ENCODE data around the gene CDC42BPB.
A peak's percentile ranks its signal among the peaks of the same experiment; 100 is the strongest.
"Not testable (repeated sequence)": the region's sequence is repeated elsewhere in the genome, so short reads cannot be mapped to it uniquely, and the experiment has no call there.

CDC42BPB gene

GRCh38 chr14:103041464-103041863 is 15.9 kb downstream of the CDC42BPB start:
- DNase-seq, result no peak

- no peak for DNase-seq
Measured at GRCh38 chr14:103033681-103034096, 23.7 kb downstream of the CDC42BPB start.

GRCh38 chr14:103031956-103032355 is 25.4 kb downstream of the CDC42BPB start:
- no peak for DNase-seq

GRCh38 chr14:103031566-103031911 is 25.8 kb downstream of the CDC42BPB start:
- DNase-seq, result no peak

- DNase-seq, result no peak
Measured at GRCh38 chr14:103030741-103031565, 26.4 kb downstream of the CDC42BPB start.

- DNase-seq, result no peak
Measured at GRCh38 chr14:103029936-103030335, 27.4 kb downstream of the CDC42BPB start.

- no peak for DNase-seq
Measured at GRCh38 chr14:103028772-103029171, 28.6 kb downstream of the CDC42BPB start.

GRCh38 chr14:103028161-103028767 is 29.1 kb downstream of the CDC42BPB start:
- DNase-seq, result no peak

- no peak for DNase-seq
Measured at GRCh38 chr14:103027451-103027850, 29.9 kb downstream of the CDC42BPB start.

- no peak for DNase-seq
Measured at GRCh38 chr14:103026988-103027387, 30.4 kb downstream of the CDC42BPB start.

- DNase-seq, result not testable (repeated sequence)
Measured at GRCh38 chr14:103026196-103026595, 31.2 kb downstream of the CDC42BPB start.

- no peak for DNase-seq
Measured at GRCh38 chr14:103023881-103024473, 33.4 kb downstream of the CDC42BPB start.

GRCh38 chr14:103022685-103023044 is 34.7 kb downstream of the CDC42BPB start:
- no peak for DNase-seq

GRCh38 chr14:103022002-103022684 is 35.2 kb downstream of the CDC42BPB start:
- no peak for DNase-seq

- no peak for DNase-seq
Measured at GRCh38 chr14:103021684-103022001, 35.7 kb downstream of the CDC42BPB start.

- DNase-seq, result no peak
Measured at GRCh38 chr14:103020271-103021170, 36.8 kb downstream of the CDC42BPB start.

- DNase-seq, result peak; percentile 43 to 46
Measured at GRCh38 chr14:103019826-103020225, 37.5 kb downstream of the CDC42BPB start.

- DNase-seq, result no peak
Measured at GRCh38 chr14:103019236-103019635, 38.1 kb downstream of the CDC42BPB start.

- no peak for DNase-seq
Measured at GRCh38 chr14:103016594-103016993, 40.8 kb downstream of the CDC42BPB start.

- no peak for DNase-seq
Measured at GRCh38 chr14:103016071-103016470, 41.3 kb downstream of the CDC42BPB start.

GRCh38 chr14:103015426-103015825 is 41.9 kb downstream of the CDC42BPB start:
- DNase-seq, result no peak

- DNase-seq, result no peak
Measured at GRCh38 chr14:103014466-103015228, 42.7 kb downstream of the CDC42BPB start.
